HG02623 (cell line): Measurements from ENCODE around the gene CEP112.

Experiments used
- ATAC-seq: cut with Tn5 transposase; IDR thresholded peaks from one replicate; pipeline ENCODE4 v1.9.1; 2021; ENCODE audit warnings: moderate library complexity; ENCODE audit not compliant: unreplicated experiment

The CEP112 gene

GRCh38 chr17:65941356-65941899, 250.5 kb downstream of the CEP112 start:
- no peak for ATAC-seq

DNA sequence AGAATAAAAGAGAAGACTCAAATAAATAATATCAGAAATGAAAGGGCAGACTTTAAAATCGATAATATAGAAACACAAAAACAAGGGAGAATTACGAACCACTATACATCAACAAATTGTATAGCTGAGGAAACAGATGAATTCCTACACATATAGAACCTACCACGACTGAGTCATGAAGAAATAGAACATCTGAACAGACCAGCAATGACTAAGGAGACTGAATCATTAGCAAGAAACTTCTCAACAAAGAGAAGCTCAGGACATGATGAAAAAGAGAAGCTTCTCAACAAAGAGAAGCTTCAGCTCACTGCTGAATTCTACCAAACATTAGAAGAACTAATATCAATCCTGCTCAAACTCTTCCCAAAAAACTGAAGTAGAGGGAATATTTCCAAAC, 255.9 kb downstream of the CEP112 start:
- ATAC-seq: no peak

DNA sequence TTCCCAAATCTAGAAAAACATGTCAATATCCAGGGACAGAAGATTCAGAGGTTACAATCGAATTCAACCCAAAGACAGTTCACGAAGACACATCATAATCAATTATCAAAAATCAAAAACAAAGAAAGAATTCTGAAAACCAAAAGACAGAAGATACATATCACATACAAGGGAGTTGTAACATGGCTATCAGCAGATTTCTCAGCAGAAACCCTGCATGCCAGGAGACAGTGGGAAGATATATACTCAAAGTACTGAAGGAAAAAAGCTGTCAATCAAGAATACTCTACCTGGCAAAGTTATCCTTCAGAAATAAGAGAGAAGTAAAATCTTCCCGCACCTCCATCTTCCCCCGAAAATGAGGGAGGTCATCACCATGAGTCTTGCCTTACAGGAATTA, 258.6 kb downstream of the CEP112 start:
- ATAC-seq: no peak

DNA sequence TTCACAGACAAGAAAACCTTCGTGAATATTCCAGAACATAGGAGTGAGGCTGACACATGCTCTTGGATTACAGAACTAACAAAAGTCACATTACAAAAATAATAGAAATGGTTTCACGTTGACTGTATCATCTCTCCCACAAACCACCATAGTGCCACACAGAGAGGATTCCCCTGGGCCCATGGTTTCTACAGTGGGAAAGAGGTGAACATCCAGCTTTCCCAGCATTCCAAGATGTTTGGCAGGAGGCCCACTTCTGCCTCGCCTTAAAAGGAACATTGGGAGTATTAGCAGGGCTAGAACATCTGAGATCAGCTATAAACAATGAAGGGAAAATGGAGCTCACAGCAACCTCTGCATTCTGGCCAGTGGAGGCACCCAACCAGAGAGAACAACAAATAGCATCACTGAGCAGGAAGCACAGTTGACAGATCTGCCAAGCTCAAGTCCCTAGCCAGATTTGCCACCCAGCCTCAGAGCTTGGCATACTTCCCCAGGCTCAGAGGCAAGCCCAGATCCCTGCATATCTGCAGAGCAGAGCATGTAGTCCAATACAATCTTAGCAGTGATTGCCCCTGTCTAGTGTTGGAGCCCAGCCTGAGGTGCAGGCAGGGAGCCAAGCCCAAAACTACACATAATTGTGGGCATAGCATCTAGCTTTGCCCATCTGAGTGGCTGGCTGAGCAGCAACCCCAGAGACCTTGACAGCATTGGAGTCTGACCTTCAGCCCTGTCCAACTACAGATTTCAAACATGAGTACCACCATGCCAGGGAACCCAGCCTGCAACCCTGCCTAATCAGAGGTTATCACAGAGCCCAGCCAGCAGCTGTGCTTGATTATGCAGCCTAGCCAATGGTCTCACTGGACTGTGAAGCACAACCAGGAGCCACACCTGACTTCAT, 260.4 kb downstream of the CEP112 start:
- ATAC-seq: no peak

- no peak for ATAC-seq
These were observed 261.7 kb downstream of the CEP112 start for GRCh38 chr17:65930140-65930730.

DNA sequence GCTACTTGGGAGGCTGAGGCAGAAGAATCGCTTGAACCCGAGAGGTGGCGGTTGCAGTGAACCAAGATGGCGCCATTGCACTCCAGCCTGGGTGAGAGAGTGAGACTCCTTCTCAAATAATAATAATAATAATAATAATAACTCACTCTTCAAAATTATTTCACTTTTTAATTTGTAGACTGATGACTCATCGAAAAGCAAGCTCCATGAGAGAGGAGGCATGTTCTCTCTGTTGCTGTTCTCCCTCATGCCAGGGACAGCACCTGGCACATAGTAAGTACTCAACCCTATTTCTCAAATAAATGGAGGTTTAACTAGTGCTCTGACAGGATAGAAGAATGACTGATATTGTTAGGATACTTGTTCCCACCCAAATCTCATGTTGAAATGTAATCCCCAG, 265.3 kb downstream of the CEP112 start:
- ATAC-seq: no peak

DNA sequence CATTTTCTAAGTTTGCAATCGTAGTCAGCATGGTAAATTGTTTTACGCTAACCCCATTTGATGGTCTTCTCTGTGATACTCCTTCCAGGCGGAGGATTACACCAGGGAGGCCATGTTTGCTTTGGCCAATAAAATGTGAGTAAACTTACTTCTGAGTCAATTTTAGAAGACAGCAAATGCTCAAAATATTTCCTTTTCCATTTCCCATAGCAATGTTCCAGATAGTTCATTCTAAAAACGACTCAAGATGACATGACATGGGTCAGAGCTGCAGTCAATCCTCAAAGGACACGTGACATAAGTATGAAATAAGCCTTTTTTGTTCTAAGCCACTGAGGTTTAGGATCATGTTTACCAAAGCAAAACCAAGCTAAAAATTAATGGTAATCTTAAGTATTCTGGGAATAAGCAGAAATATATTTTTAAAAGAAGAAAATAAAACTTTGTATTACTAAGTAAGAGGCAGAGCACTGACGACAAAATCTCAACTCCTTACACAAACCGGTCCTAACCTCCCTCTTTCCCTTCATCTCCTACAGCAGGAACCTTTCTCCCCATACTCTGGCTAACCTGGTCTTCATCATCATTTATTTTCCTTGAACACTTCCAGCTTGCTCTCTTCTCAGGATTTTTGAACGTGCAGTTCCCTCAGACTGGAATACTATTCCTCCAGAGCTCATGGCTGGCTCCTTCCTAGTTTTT, 266.2 kb downstream of the CEP112 start:
- no peak for ATAC-seq

- ATAC-seq: no peak
These were observed 270.9 kb downstream of the CEP112 start for GRCh38 chr17:65920996-65921395.

DNA sequence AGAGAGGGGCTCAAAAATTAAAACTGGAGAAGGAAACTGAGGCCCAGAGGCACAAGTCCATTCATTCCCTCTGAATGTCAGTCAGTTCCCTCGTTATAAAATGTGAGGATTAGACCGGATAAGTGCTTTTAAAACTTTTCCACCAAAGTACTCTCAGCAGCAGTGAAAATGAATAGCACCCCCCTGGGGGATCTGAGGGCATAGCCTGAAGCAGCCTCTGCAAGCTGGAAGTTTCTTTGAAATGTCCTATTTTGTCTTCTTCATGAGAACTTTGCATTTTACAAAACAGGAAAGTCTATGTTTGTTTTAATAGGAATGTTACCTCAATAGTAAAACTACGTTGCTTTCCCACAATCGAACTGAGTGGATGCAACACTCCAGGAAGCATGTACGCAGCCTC, 273.0 kb downstream of the CEP112 start:
- ATAC-seq: no peak

GRCh38 chr17:65918500-65918899, 273.4 kb downstream of the CEP112 start:
- no peak for ATAC-seq

DNA sequence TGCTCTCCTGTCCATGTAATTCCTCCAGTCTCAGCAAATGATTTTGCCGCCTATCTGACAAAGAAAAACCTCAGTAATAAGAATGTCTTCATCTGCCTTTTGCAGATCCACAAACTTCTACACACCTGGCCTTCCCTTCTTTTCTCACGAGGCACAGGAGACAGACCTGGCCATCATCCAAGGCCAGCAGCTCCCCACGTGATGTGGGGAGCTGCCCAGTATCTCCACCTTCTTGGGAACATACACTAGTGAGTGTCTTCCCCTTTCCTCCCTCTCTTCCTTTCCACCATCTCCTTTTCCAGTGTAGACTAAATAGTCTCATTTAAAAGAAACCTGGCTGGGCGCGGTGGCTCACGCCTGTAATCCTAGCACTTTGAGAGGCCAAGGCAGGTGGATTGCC, 274.4 kb downstream of the CEP112 start:
- ATAC-seq: no peak

DNA sequence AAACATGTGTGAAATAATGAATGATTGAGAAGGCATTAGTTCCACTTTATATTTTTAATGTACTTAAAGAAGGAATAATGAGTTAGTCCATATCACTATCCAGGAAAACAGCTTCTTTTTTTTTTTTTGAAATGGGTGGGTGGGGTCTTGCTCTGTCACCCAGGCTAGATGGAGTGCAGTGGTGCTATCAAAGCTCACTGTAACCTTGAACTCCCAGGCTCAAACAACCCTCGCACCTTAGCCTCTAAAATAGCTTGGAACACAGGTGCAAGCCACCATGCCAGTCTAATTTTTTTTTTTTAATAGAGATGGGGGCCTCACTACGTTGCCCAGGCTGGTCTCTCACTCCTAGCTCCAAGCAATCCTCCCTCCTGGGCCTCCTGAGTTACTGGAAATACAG, 275.5 kb downstream of the CEP112 start:
- no peak for ATAC-seq

DNA sequence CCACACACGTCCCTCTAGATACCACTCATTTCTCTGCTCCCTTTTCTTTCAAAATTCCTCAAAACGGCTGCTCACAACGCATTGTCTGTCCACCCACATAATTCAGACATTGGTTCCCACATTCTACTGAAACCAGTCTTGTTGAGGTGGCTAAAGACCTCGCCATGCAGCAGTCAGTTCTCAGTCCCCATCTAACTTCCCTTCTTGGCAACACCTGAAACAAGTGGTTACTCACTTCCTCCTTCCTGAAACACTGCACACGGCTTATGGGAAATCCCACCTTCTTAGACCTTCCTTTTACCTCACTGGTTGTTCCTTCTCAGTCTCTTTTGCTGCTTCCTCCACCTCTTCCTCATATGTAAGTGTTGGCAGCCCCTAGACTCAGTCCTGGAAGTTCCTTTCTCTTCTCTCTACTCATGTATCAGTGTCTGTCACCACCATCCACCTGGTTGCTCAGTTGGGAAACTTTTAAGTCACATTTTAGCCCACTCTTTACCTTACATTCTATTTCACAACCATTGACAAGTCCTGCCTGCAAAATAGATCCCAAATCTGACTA, 277.1 kb downstream of the CEP112 start:
- peak; percentile 96 for ATAC-seq

DNA sequence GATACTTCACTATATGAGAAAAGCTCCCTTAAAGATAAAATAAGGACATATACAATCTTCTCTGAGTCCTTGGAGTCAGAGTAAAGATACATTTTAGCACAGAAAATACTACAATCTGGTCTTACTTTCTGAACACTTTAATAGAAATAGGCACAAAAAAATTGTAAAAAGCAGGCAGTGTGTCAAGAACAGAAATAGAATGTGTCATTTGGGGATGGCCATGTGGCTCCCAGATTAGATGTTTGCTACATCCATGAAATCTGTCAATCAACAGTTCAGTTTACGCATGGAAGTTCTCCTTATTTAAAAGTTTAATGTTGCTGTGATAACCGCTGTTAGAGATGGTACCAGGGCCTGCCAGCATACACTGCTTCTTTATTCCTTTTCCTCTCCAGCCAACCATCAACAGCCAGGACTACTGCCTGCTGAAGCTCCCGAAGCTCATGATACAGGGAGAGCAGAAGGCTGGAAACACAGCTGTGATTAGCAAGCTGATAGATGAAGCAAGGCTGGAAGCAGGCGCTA, 278.5 kb downstream of the CEP112 start:
- no peak for ATAC-seq

GRCh38 chr17:65910836-65911235, 281.1 kb downstream of the CEP112 start:
- ATAC-seq: no peak

DNA sequence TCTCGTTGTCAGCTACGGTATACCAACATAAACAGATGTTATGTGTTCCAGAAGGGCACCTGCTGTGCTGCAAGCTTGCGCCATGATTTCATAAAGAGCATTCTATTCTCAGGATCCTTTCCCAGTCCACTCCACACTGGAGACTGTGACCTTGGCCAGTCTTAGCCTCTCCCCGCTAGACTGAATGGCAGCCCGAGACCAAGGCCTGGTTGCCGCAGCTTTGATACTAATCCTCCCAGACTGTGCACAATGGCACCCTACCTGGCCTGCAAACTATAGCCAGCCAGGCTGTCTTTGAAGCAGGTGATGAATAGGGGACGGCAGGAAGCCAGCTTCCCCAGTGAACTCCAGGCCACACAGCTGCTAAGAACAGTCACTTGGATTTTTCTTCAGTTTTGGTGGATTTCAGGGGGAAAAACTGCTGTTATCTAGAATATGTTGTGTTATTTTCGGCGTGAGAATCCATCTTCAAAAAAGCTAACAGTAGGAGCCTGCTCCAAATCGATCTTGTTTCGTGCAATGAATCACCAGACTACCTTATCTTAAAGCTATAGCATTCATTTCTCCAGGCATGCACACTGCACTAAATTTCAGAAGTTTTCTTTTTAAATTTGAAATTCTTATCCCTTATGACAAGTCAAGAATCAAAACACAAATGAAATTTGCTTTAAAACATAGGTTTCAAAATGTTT, 289.0 kb downstream of the CEP112 start:
- no peak for ATAC-seq

- ATAC-seq: no peak
These were observed 289.8 kb downstream of the CEP112 start for GRCh38 chr17:65902155-65902554.

DNA sequence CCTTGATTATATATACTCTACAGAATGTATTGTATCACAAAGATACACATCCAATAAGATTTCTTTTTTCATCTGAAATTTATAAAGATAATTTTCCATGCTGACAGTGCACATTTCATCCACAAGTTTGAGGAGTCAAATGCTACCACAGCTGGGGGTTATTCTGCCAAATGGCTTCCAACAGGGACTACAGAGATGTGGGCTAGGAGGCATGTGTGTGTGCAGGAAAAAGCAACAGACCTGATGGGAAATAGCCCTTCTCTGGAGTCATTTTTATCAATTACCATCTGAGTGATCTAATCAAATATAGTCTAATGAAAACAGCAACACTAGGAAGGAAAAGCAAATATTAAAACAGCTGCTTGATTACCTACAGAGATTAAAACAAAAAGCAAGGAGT, 290.5 kb downstream of the CEP112 start:
- ATAC-seq: no peak

- ATAC-seq: no peak
These were observed 291.7 kb downstream of the CEP112 start for GRCh38 chr17:65900216-65900615.

DNA sequence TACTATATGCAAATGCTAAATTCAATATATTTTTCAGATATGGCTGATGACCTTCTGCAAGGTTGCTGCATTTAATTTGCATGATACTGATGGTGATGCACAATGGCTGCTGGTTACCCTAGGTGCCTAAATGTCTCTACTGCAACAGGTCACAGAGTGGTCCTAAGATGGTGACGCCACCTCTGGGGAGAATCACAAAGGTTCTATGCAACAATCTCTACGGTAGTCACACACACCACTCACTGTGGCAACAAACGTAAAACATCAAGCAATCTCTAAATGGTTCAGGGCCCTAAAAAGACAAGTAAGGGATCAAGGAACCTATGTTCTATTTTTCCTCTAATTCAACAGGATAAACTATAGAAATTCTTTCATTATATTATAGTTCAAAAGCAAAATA, 293.3 kb downstream of the CEP112 start:
- ATAC-seq: no peak

- no peak for ATAC-seq
These were observed 295.0 kb downstream of the CEP112 start for GRCh38 chr17:65896889-65897288.
